Nucleus accumbens (tissue), 56 donors: Measurements from ENCODE around the gene NT5DC1.

Experiments used
- DNase-seq, 56 donors: peaks; one replicate each; lab custom pipeline; 2025; lab: John Stamatoyannopoulos, UW

The NT5DC1 gene

GRCh38 chr6:116180375-116180774 lies 79.7 kb downstream of the NT5DC1 start:
- no peak for DNase-seq

GRCh38 chr6:116189472-116189871 lies 88.8 kb downstream of the NT5DC1 start:
- no peak for DNase-seq

GRCh38 chr6:116190550-116190949 lies 89.9 kb downstream of the NT5DC1 start:
- DNase-seq: no peak

- no peak for DNase-seq
Observed at GRCh38 chr6:116191881-116192280, 91.2 kb downstream of the NT5DC1 start.

GRCh38 chr6:116192786-116193185 lies 92.1 kb downstream of the NT5DC1 start:
- no peak for DNase-seq

GRCh38 chr6:116196841-116197240 lies 96.2 kb downstream of the NT5DC1 start:
- no peak for DNase-seq

- no peak for DNase-seq
Observed at GRCh38 chr6:116200619-116201249, 100.1 kb downstream of the NT5DC1 start.

GRCh38 chr6:116201538-116201937 lies 100.9 kb downstream of the NT5DC1 start:
- DNase-seq: no peak

- no peak for DNase-seq
Observed at GRCh38 chr6:116205281-116205680, 104.6 kb downstream of the NT5DC1 start.

GRCh38 chr6:116206231-116206903 lies 105.7 kb downstream of the NT5DC1 start:
- no peak for DNase-seq

- no peak for DNase-seq
Observed at GRCh38 chr6:116208056-116208785, 107.6 kb downstream of the NT5DC1 start.

GRCh38 chr6:116210316-116210715 lies 109.7 kb downstream of the NT5DC1 start:
- no peak for DNase-seq

- no peak for DNase-seq
Observed at GRCh38 chr6:116210750-116211425, 110.2 kb downstream of the NT5DC1 start.

GRCh38 chr6:116214681-116215080 lies 114.0 kb downstream of the NT5DC1 start:
- no peak for DNase-seq

- DNase-seq: no peak
Observed at GRCh38 chr6:116215414-116215813, 114.8 kb downstream of the NT5DC1 start.

- DNase-seq: no peak
Observed at GRCh38 chr6:116217069-116217468, 116.4 kb downstream of the NT5DC1 start.

- no peak for DNase-seq
Observed at GRCh38 chr6:116218172-116218633, 117.5 kb downstream of the NT5DC1 start.

GRCh38 chr6:116218866-116219265 lies 118.2 kb downstream of the NT5DC1 start:
- DNase-seq: no peak

GRCh38 chr6:116221067-116221466 lies 120.4 kb downstream of the NT5DC1 start:
- DNase-seq: no peak

GRCh38 chr6:116221911-116222310 lies 121.3 kb downstream of the NT5DC1 start:
- DNase-seq: no peak

GRCh38 chr6:116223355-116223754 lies 122.7 kb downstream of the NT5DC1 start:
- no peak for DNase-seq
